Measurements from ENCODE around the gene IFNK.

The IFNK gene

GRCh38 chr9:27527702-27528075 is 3.6 kb downstream of the IFNK start:
- no peak for DNase-seq (ENCODE audit: low spot score)
- no peak for TF ChIP-seq CTCF (IDR thresholded peaks at IDR 0.05; ENCODE audit: extremely low read depth, missing control alignments)

GRCh38 chr9:27528076-27528885 is 4.2 kb downstream of the IFNK start:
- peak; percentile 67 for DNase-seq (ENCODE audit: low spot score)
- TF ChIP-seq CTCF (IDR thresholded peaks at IDR 0.05; ENCODE audit: extremely low read depth, missing control alignments) = no peak

- peak; percentile 79 for DNase-seq (ENCODE audit: low spot score)
- TF ChIP-seq CTCF (IDR thresholded peaks at IDR 0.05; ENCODE audit: extremely low read depth, missing control alignments) = no peak
Measured at GRCh38 chr9:27528886-27529315, 4.8 kb downstream of the IFNK start.

GRCh38 chr9:27529316-27530278 is 5.5 kb downstream of the IFNK start, which contains the start of gene MOB3B:
Gene MOB3B (minus strand): TSS chr9:27529814. CDS start chr9:27455550, 74,264 bp downstream.
- peak; percentile 92 for TF ChIP-seq CTCF (IDR thresholded peaks at IDR 0.05; ENCODE audit: extremely low read depth, missing control alignments)
- DNase-seq (ENCODE audit: low spot score) = peak; percentile 86

- no peak for TF ChIP-seq CTCF (IDR thresholded peaks at IDR 0.05; ENCODE audit: extremely low read depth, missing control alignments)
- no peak for DNase-seq (ENCODE audit: low spot score)
Measured at GRCh38 chr9:27530915-27531755, 7.0 kb downstream of the IFNK start.

- TF ChIP-seq CTCF (IDR thresholded peaks at IDR 0.05; ENCODE audit: extremely low read depth, missing control alignments) = no peak
- DNase-seq (ENCODE audit: low spot score) = no peak
Measured at GRCh38 chr9:27532046-27532445, 8.0 kb downstream of the IFNK start.

Measured in GM20000 (cell line).